Endothelial cell of umbilical vein (primary cell): Measurements from ENCODE around the gene FAM83C. TPM values are rescaled to one million over a fixed set of nuclear protein-coding genes. Genes with fewer than 3 reads are reported as not detected.
A peak's percentile ranks its signal among the peaks of the same experiment; 100 is the strongest.

Experiments used
- BruUV-seq: library from RNA; stranded (reverse); fragments of 400-500 nt; replicated peaks from 2 replicates; lab custom pipeline; 2021; lab: Mats Ljungman, UMichigan
- CTCF ChIA-PET: fragments of 300-600, 350-600 bp; sonication (Branson Sonifier 250); formaldehyde crosslinking; loops from one replicate; lab custom pipeline; 2021; ENCODE audit warnings: antibody characterized with exemption, inconsistent platforms; lab: Charles Lee
- POLR2A ChIA-PET: fragments of 300-600, 350-600 bp; sonication (Branson Sonifier 250); formaldehyde crosslinking; loops from one replicate; lab custom pipeline; 2021; ENCODE audit warnings: antibody characterized with exemption, inconsistent platforms; lab: Charles Lee
- DNase-seq: peaks from one replicate; pipeline ENCODE4 v3.0.0-alpha.2; 2011; ENCODE audit warnings: low read depth, low spot score
- FAIRE-seq: peaks from 2 replicates; lab custom pipeline; 2011; peaks lifted over from hg19 to GRCh38; lab: Jason Lieb, UNC
- H2AFZ ChIP-seq: 2 replicates; pipeline ENCODE4 v1.6.0; 2012; ENCODE audit warnings: low read depth, low read length, control low read depth, inconsistent platforms
- H3K27ac ChIP-seq: 2 replicates; pipeline ENCODE4 v1.5.1; 2011; ENCODE audit warnings: low read depth, mild to moderate bottlenecking, control low read depth, low read length, moderate library complexity; ENCODE audit not compliant: insufficient read depth
- H3K27me3 ChIP-seq, 2 experiments: 2 replicates each; pipeline versions ENCODE4 v1.6.0 to v1.6.1; 2011; ENCODE audit warnings: low read length in 2 of 2, mixed read lengths in 1 of 2; ENCODE audit not compliant: control insufficient read depth in 2 of 2, insufficient read depth in 2 of 2
- H3K36me3 ChIP-seq, 2 experiments: 2 replicates in 1 of 2; 3 replicates in 1 of 2; pipeline ENCODE4 v1.5.1; 2011; ENCODE audit warnings: low read length in 2 of 2, mild to moderate bottlenecking in 1 of 2, moderate library complexity in 1 of 2; ENCODE audit not compliant: control insufficient read depth in 2 of 2, insufficient read depth in 2 of 2; ENCODE audit errors: extremely low read depth in 1 of 2
- H3K4me1 ChIP-seq: 3 replicates; pipeline ENCODE4 v1.5.1; 2011; ENCODE audit warnings: mild to moderate bottlenecking, low read length; ENCODE audit not compliant: control insufficient read depth, insufficient read depth; ENCODE audit errors: extremely low read depth
- H3K4me2 ChIP-seq: 2 replicates; pipeline ENCODE4 v1.6.1; 2011; ENCODE audit warnings: low read length, control low read depth, mixed read lengths; ENCODE audit not compliant: insufficient read depth
- H3K4me3 ChIP-seq, 3 experiments: fragments of 200-600 bp in 1 of 3; sonication (generic), shearing (Covaris generic) in 1 of 3; replicated peaks in 1 of 3; 2 replicates each; pipeline ENCODE4 v1.5.1; 2011 to 2016; ENCODE audit warnings: control low read depth in 3 of 3, low read length in 3 of 3, mild to moderate bottlenecking in 2 of 3, inconsistent platforms in 1 of 3, low read depth in 1 of 3, moderate library complexity in 1 of 3; ENCODE audit not compliant: insufficient read depth in 1 of 3
- H3K79me2 ChIP-seq: 2 replicates; pipeline ENCODE4 v1.6.0; 2012; ENCODE audit warnings: low read length, inconsistent platforms; ENCODE audit not compliant: control insufficient read depth, insufficient read depth
- H3K9ac ChIP-seq: replicated peaks from 2 replicates; pipeline ENCODE3; 2011; ENCODE audit warnings: low read length, control low read depth; ENCODE audit not compliant: insufficient read depth; ENCODE audit errors: extremely low read depth
- H3K9me1 ChIP-seq: replicated peaks from 3 replicates; pipeline ENCODE4 v1.6.0; 2011; ENCODE audit warnings: mild to moderate bottlenecking, low read length; ENCODE audit not compliant: control insufficient read depth, insufficient read depth; ENCODE audit errors: extremely low read depth
- H3K9me3 ChIP-seq: replicated peaks from 2 replicates; pipeline ENCODE4 v1.5.1; 2012; ENCODE audit warnings: low read length, inconsistent platforms; ENCODE audit not compliant: control insufficient read depth, insufficient read depth
- H4K20me1 ChIP-seq: replicated peaks from 2 replicates; pipeline ENCODE3; 2011; ENCODE audit warnings: mild to moderate bottlenecking, low read length; ENCODE audit not compliant: control insufficient read depth, insufficient read depth; ENCODE audit errors: extremely low read depth
- CTCF ChIP-seq, 2 donors: IDR thresholded peaks; 1 replicate in 1 of 2; 2 replicates in 1 of 2; pipeline ENCODE4 v1.5.1; 2011; ENCODE audit warnings: low read length in 2 of 2, mild to moderate bottlenecking in 2 of 2, moderate library complexity in 2 of 2, control low read depth in 1 of 2, inconsistent platforms in 1 of 2, low read depth in 1 of 2; ENCODE audit not compliant: insufficient read depth in 1 of 2; ENCODE audit errors: extremely low read depth in 1 of 2
- EZH2 ChIP-seq: IDR thresholded peaks from 2 replicates; pipeline ENCODE4 v1.6.1; 2012; ENCODE audit warnings: borderline replicate concordance, low read depth, mild to moderate bottlenecking, moderate library complexity, low read length, inconsistent platforms; ENCODE audit not compliant: severe bottlenecking
- FOS ChIP-seq: IDR thresholded peaks from 2 replicates; pipeline ENCODE4 v1.6.1; 2011; ENCODE audit warnings: mild to moderate bottlenecking, low read length, moderate library complexity, borderline replicate concordance; ENCODE audit not compliant: insufficient read depth
- GATA2 ChIP-seq: IDR thresholded peaks from 2 replicates; pipeline ENCODE4 v1.7.0; 2011; ENCODE audit warnings: low read depth, mild to moderate bottlenecking, moderate library complexity, mixed read lengths, low read length; ENCODE audit not compliant: insufficient read length, insufficient read depth
- JUN ChIP-seq: IDR thresholded peaks from 2 replicates; pipeline ENCODE4 v1.6.1; 2011; ENCODE audit warnings: borderline replicate concordance, low read depth; ENCODE audit not compliant: insufficient read length, insufficient read depth
- MYC ChIP-seq: IDR thresholded peaks from one replicate; pipeline ENCODE4 v1.6.1; 2011; ENCODE audit warnings: mild to moderate bottlenecking, low read depth, low read length
- POLR2A ChIP-seq: IDR thresholded peaks from 2 replicates; pipeline ENCODE4 v1.6.1; 2012; ENCODE audit warnings: low read depth, mild to moderate bottlenecking, control low read depth, low read length
- POLR2AphosphoS5 ChIP-seq: IDR thresholded peaks from 2 replicates; pipeline ENCODE4 v1.6.1; 2012; ENCODE audit warnings: low read depth, mild to moderate bottlenecking, control low read depth, low read length, moderate library complexity; ENCODE audit not compliant: insufficient read depth
- dilution Hi-C: fragments of 300-500 bp; cut with MboI; formaldehyde crosslinking; loops from one replicate; pipeline ENCODE4 v1.15.0; 2019; ENCODE audit warnings: low sequenced_read_pairs; ENCODE audit not compliant: extremely low pct_ligation_motif_present
- intact Hi-C: fragments of 100-400 bp; cut with micrococcal nuclease; formaldehyde crosslinking; loops from one replicate; pipeline ENCODE4 v1.10.0; 2022
- polyA plus RNA-seq, 4 experiments: library from polyadenylated mRNA; depleted of rRNA in 3 of 4; stranded (reverse) in 3 of 4; unstranded in 1 of 4; fragments of >200 nt; gene quantifications; 2 replicates each; pipeline versions ENCODE4 v1.2.1 to v1.2.3, GENCODE V29; 2011 to 2012; ENCODE audit warnings: missing spikeins in 1 of 4
- total RNA-seq: library from RNA; stranded (reverse); gene quantifications from 2 replicates; pipeline ENCODE4 v1.2.3, GENCODE V29; 2021
- TF ChIP-seq, protein P1 (sequence below): IDR thresholded peaks from 2 replicates; pipeline ENCODE4 v1.6.1; 2011; ENCODE audit not compliant: insufficient read depth, insufficient read length

The FAM83C gene
- total and polyA plus RNA-seq, 2 donors (not counting 3 experiments of a cell fraction or from before 2014, with no cell fraction given) = not detected

DNA sequence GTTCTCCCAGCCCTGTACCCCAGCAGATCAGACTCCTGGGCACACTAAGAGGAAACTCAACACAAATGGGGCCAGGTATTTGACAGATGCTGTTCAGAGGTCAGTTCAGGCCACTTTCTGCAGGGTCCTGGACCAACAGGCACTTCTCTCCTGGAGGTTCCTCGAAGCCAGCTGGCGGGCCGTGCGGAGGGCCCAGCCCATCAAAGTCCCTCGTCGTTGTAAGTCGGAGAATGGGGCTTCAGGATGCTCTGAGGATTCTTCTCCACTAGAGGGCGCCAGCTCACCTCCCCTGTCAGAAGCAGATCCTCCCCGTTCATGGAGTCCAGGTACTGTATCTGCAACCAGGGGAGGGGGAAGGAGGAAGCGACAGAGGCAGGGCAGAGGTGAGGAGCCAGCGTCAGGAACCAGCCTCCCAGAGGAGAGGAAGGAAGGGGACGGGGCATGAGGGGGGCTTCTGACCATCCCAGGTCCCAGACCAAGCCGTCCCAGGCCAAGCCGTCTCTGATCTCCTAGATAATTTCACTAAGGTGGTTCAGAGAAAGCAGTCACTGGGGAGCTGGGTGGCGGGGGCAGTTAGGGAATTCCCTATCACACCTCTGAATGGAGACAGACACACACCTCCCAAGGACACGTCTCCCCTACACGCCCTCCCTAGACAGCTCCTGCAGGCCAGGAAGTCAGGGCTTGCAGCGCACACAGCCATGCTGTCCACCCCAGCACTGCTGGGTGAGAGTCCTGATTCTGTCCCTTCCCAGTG, 11.7 kb upstream of the FAM83C start:
- TF ChIP-seq GATA2 (no peak), JUN (no peak), MYC (no peak), FOS (no peak), CTCF (IDR thresholded peaks at IDR 0.05; ENCODE audit: extremely low read depth in 1 of 2, insufficient read depth in 1 of 2, low read depth in 1 of 2, low read length in 2 of 2) (peak; percentile 93 to 95), EZH2 (no peak), POLR2AphosphoS5 (peak; percentile 38), POLR2A (no peak)
- TF ChIP-seq, protein P1, sequence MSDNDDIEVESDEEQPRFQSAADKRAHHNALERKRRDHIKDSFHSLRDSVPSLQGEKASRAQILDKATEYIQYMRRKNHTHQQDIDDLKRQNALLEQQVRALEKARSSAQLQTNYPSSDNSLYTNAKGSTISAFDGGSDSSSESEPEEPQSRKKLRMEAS = no peak
- no peak overlapping the region for H3K4me2 ChIP-seq
- H3K79me2 ChIP-seq = no peaks in the 10 kb centered on the region
- H3K9ac ChIP-seq = no peak overlapping the region
- no peaks in the 10 kb centered on the region for H3K36me3 ChIP-seq
- no peak overlapping the region for H3K4me3 ChIP-seq
- intact Hi-C loops (loop anchor here (1.0 kb wide), 4 partner anchors 20 to 143 kb away; partner anchors contain the start of gene EIF6), dilution Hi-C loops (no loop called here)
- H4K20me1 ChIP-seq = no peaks in the 10 kb centered on the region
- BruUV-seq = no TSS peak
- H3K27me3 ChIP-seq = no peaks in the 10 kb centered on the region
- DNase-seq (peak; percentile 87), FAIRE-seq (peak; percentile 94)
- ChIA-PET POLR2A (no interaction called here), CTCF (interaction anchor here (0.6 to 9.7 kb wide), 31 partner anchors 9 to 439 kb away, joined by 3 to 200 read pairs (median 5); partner anchors contain the start of genes CEP250, EIF6, FAM83C and GDF5)
- H2AFZ ChIP-seq = peak overlapping the region; percentile 17
- H3K27ac ChIP-seq = peak overlapping the region; percentile 82
- no peaks in the 10 kb centered on the region for H3K9me1 ChIP-seq
- peaks cover 67% of the 10 kb centered on the region for H3K4me1 ChIP-seq
- H3K9me3 ChIP-seq = no peaks in the 10 kb centered on the region
